Midbrain (tissue), 1 donor: ENCODE results near the gene MUC15.
"Not testable (repeated sequence)": the region's sequence is repeated elsewhere in the genome, so short reads cannot be mapped to it uniquely, and the experiment has no call there.

Experiments
- DNase-seq: peaks from one replicate; lab custom pipeline; 2025; lab: John Stamatoyannopoulos, UW

Gene MUC15, protein sequence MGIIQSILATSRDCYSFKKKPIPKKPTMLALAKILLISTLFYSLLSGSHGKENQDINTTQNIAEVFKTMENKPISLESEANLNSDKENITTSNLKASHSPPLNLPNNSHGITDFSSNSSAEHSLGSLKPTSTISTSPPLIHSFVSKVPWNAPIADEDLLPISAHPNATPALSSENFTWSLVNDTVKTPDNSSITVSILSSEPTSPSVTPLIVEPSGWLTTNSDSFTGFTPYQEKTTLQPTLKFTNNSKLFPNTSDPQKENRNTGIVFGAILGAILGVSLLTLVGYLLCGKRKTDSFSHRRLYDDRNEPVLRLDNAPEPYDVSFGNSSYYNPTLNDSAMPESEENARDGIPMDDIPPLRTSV

DNA sequence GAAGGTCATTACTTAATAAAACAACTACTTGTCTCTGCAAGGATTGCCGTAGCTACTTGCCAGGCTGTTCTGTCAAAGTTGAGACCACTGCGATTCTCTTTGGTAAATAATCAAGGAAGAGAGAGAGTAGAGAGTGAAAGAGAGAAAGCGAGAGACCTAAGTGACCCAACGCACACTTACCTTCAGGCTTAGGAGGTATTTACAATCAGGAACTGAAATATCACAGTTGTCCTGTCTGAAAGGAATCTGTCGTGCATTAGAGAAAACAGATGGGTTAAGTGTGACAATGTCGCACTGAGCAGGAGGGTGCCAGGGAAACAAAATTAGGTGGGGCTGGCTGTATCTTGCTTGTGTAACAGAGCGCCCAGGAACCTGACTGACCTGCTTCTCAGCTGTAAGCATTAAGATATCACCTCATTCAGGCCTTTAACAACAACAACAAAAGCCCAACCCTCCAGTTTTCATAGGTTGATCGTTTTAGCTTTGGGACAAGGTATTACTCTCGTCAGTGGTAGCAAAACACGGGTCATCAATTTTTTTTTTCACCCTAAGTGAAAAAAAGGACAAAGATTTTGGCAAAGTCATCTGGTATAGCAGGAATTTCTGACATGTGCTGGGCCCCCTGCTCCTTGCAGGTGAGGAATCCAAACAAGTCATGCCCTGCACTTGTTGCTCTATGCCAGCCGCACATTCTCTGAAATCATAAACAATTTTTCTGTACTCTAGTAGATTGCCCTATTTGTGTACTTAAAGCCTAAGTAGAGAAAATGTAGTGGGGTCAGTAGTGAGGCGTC, at the start of gene MUC15:
TSS of gene MUC15 (minus strand) at position 403 of the 794 bp plus-strand sequence. CDS start 5,169 bp downstream, outside the sequence.
- DNase-seq, result no peak

DNA sequence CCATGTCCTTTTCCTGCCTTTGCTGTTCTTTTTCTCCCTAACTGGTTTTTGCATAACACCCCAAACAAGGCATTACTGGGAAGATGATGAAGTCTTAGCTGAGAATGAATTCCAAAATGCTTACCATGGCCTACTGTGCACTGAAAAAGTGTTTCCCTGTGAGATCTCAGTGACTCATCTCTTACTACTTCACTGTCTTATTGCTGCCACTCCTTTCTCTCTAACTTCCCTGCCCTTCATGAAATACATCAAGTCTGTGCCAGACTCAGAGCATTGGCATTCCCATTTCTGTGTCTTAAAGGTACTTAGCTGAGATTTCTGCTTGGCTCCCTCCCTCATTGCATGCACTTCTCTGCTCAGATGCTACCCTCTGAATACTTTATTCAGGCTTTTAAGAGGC, 49.1 kb upstream of the MUC15 start:
- DNase-seq, result no peak

DNA sequence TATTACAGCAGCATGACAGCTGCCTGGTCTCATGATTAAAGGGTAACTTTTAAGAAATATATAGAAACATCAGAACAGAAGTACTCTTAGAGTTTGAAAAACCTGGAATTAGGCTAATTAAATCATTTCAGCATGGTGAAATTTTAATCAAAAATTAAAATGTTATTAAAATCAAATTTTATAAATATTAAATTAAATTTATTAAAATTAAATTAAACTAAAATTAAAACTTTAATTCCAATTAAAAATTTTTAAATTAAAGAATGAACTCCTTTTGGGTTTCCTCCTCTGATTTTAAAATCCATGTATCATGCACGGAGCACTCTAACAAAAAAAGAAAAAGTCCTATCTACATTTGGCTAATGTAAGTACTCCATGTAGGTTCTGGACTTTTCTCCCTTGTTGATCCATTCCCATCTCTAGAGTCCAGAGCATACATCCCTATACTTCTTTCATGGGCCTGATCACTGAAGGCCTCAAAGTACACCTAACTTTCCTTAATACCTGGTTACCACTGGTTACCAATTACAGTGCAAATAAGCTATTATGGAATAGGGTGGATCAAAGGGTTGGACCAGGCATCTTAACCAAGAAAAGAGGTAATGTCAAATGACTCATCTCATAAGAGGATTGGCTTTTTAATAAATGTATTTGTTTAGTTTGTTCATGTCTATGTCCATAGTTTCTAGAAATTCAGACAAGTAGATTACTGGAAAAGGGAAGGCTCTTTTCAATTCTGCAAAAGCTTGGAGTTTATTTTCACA, 48.4 kb upstream of the MUC15 start:
- no peak for DNase-seq

DNA sequence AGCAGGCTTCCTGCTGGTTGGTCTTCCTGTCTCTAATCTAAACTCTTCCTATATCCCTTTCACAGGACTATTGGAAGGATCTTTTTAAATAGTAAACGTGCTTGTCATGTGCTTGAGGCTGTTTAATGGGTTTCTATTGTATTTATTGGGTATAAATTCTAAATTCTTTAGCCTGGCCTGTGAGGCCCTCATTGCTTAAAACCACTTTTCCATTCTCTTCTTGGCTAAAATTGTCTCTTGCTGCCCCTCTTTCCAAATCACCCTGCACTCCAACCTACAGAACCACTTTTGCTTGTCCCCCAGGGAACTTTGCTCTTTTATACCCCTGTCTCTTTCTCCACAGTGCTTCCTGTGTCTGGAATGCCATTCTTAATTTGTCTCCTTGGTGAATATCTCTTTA, 46.4 kb upstream of the MUC15 start:
- no peak for DNase-seq

DNA sequence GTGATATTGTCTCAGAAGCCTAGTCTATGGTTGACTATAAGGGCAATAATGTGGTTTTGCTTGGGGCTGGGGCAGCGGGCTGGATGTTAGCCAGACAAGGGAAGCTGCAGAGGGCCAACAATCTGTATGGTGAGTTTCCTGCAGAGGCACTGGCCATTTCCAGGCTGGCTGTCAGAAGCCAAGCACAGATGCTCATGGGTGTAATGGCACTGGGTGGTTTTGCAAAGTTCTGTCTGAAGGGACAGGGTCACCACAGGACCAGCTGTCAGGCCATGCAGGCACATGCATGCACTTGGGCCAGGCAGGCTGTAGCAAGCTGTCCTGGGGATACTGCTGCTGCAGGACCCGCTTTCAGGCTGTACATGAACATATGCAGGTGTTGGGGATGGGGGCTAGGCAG, 41.7 kb upstream of the MUC15 start:
- DNase-seq, result no peak

DNA sequence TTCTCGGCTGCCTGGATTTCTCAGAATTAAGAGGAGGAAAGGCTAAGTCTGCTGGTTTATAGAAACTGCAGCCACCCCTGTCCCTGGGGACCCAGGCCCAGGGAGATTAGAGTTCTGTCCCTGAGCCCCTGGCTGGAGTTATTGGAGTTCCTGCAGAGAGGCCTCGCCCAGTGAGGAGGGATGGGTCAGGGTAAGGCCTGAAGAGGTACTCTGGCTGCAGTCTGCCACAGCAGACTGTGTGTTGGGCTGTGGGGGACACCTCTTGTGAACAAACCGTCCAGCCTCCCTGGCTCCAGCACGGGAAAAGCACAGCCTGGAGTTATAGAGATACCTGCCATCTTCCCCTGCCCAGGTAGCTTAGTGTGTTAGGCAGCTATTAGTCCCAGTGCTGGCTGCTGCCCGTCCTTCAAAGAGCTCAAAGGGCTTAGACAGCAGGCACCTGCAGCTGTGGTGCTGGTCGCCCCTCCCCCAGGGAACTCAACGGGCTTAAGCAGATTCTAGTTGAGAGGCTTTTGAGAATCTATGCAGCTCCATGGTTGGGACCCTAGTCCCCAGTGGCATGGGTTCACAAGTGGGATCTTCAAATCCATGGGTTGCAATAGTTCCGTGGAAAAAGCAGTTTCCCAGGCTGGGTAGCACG, 36.6 kb upstream of the MUC15 start:
- DNase-seq, result no peak

DNA sequence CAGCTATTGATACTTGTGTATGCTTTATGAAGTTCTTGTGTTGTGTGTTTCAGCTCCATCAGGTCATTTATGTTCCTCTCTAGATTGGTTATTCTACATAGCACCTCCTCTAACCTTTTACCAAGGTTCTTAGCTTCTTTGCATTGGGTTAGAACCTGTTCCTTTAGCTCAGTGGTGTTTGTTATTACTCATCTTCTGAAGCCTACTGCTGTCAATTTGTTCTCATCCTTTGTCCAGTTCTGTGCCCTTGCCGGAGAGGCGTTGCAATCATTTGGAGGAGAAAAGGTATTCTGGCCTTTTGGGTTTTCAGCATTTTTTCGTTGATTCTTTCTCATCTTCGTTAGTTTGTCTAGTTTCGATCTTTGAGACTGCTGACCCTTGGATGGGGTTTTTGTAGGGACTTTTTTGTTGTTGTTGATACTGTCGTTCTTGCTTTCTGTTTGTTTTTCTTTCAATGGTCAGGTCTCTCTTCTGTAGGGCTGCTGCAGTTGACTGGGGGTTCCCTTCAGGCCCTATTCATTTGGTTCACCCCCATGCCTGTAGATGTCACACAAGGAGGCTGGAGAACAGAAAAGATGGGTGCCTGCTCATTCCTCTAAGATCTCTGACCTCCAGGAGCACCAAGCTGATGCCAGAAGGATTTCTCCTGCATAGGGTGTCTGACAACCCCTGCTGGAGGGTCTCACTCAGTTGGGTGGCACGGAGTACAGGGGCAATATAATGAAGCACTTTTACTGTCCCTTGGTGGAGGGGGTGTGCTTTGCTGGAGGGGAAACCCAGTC, 35.9 kb upstream of the MUC15 start:
- no peak for DNase-seq

DNA sequence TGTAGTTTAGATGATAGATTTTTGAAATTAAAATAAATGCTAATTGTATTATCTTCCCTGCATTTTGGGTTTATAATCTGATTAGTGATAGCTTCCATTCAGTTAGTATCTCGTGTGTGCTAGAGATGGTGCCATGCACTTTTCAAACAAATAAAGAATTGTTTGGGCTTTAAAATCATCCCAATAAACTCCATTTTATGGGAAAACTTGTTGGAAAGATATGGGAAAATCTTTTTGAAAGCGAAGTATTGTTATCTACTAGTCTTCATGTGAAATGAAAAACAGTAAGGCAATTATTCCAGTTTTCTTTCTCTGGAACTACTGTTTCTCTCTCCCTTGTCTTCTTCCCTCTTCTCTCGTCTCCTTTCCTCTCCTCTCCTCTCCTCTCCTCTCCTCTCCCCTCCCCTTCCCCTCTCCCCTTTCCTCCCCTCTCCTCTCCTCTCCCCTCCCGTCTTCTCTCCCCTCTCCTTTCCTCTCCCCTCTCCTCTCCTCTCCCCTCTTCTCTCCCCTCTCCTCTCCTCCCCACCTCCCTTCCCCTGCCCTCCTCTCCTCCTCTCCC, 27.9 kb upstream of the MUC15 start:
- DNase-seq, result no peak

DNA sequence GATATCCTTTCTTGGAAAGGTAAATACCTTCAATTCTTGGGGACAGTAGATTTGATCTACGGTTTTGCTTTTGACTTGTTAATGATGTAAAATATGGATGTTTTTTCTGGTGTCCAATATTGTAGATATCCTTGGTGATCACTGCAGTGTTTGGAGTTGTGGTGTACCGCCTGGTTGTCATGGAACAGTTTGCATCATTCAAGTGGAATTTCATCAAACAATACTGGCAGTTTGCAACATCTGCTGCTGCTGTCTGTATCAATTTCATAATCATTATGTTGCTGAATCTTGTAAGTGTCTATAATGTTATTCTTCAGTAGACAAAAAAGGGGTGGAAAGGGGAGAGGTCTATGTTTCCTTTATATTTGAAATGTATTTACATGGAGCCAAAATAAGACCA, 27.4 kb upstream of the MUC15 start:
- DNase-seq, result no peak

DNA sequence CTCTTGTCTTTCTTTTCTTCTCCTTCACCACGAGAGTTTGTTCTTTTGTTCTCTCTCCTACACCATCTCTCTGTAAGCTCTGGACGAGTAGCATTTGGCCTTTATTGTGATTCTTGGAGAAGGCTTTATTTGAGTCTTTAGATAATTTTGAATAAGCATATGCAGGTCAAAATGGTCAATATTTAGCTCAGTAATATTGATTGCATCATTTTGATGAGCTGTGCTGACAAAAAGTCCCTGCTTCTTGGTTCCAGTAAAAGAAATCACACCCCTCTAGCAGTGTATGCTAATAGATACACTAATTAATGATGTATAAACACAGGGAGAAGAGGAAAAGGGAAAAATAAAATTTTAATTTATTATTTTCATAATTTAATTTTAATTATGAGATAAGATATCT, 25.8 kb upstream of the MUC15 start:
- no peak for DNase-seq

DNA sequence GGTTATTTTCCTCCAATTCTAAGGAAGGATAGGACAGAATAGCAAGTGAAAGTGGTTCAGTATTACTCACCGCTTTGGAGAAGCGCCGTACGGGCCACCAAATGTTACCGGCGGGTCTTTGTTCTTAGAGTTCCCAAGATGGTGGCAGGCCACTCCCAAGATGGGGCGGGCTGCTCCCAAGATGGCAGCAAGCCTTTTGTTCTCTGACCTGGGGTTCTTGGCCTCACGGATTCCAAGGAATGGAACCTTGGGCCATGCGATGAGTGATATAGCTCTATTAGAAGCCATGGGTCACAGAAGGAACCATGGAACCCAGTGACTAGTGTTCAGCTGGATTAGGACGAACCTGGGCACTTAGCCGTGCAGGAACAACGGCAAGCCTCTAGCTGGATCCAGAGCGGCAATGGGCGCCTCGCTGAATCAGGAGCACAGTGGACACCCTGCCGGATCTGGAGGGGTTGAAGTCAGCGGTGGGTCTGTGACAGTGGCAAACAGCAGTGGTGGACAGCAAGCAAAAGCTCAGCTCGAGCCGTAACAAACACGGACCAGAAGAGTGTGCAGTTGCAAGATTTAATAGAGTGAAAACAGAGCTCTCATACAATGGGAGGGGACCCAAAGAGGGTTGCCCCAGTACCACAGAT, 25.1 kb upstream of the MUC15 start:
- not testable (repeated sequence) for DNase-seq

DNA sequence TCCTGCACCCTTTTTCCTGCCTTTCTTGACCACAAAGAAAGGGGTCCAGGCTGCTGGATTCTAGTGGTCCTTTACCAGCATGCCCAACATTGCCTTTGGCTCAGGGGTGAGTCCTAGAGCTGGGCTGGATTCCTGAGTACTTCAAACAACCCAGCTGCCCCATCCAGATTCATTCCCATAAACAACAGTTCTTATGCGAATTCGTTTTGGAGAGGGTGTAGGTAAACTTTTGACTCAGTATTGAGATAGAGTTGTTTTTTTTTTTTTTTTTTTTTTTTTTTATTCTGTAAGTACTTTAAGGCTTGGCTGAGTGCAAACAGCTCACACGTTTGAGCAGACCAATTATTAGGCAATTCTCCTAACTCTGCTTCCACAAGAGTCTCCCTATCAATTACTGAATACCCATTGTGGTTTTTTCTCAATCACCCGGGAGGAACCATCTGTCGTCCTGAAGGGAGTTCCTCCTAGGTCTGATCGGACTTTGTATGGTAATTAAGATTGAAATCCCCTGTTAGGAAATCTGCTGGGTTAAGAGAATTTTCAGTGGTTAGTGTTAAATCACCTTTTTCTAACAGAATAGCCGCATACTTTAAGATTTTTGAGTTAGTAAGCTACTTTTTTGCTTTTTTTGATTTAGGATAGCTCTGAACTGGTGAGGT, 23.3 kb upstream of the MUC15 start:
- not testable (repeated sequence) for DNase-seq

DNA sequence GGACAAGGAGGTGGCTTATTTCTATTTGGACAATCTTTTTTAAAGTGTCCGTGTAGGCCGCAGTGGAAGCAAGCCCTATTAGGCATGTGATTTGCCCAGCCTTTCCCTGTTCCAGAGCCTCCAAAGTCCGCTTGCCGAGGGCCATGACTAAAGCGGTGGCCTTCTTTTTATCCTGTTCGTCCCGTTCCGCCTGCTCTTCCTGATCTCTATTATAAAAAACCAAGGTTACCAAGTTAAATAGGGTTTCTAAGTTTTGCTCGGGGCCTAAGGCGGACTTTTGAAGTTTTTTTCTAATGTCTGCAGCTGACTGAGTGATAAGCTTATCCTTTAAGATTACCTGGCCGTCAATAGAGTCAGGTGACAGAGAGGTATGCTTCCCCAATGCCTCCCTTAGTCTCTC, 21.6 kb upstream of the MUC15 start:
- DNase-seq, result no peak

DNA sequence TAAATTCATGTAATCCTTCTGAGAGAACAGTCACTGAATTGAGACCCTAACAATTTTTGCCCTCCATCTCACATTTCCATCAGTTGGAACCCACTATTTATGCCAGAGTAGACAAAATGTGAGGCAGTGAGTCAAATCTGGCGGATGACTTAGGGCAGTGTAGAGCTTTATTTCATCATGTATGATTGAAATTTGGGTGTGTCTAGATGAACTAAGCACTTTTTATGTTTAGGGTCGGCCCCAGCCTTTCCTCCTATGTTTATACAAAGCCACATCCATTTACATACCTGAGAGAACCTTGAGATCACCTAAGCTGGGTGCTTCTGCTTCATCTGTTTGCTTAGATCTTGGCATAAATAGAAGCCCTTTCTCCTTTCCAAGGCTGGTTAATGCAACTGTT, 15.0 kb upstream of the MUC15 start:
- DNase-seq, result no peak

DNA sequence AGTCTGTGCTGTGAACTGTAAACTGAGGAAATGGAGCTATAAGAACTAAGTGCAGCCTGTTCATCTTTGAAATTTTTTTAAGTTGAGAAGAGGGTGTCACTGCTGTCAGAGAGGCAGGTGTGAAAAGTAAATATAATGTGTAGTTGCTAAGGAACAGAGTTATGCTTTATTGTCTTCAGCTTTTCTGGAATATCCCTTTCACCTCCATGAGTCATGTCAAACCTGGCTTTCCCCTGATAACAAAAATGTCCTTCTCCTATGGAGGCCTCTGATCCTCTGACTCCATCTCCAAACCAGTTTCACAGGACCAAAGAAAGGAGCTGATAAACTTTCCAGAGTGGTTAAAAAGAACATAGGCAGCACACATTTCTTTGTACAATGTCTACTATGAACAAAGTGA, 12.8 kb upstream of the MUC15 start:
- no peak for DNase-seq

DNA sequence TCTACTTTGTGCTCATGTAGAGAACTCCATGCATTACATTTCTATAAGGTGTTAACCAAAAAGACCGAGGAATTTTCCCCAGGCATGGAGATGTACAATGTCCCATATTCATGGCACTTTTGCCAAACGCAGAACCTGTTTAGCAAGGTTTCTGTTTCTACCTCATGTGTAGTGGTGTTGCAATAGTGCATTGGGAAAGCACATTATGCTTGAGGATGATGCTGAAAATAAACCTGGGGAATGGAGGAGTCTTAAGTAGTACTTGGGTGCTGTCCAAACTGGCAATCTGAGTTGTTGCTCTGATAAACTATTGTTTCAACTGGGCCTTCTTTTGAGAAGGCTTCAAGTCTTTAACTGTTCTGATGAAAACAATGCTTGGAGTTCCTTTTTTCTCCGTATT, 11.5 kb upstream of the MUC15 start:
- DNase-seq, result no peak

DNA sequence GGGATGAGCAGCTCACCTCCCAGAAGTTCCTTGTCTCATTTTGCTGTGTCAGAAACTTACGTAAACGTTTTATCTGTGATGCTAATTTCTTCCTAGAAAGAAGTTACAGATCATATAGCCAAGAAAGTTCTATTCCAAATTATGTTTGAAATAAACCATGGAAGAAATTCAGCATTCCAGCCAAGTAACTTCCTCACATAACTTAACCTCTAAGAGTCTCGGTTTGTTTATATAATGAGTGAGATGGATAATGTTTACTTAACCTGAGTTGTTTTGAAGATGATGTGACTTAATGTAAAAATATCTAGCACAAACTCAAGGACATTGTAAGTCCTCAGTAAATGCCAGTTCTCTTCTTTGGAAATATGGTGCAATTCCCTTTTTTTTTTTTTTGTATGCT, 8.9 kb upstream of the MUC15 start:
- no peak for DNase-seq

DNA sequence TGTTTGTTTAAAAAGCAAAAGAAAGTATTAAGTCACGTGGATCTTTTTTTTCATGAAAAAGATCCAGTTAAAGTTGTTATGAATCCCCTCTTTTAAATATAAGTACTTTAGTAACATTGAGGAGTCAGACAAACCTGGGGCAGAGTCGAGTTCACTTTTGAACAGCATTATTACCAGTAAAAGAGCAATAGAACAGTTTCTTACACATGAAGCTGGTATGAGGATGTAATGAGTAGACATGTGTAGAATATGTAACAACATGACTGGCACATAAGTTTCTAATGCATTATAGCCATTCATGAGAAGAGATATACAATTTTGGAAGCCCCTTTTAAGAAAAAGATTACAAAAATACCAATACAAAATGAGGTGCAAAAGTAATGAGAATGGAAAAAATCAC, 7.6 kb upstream of the MUC15 start:
- no peak for DNase-seq

DNA sequence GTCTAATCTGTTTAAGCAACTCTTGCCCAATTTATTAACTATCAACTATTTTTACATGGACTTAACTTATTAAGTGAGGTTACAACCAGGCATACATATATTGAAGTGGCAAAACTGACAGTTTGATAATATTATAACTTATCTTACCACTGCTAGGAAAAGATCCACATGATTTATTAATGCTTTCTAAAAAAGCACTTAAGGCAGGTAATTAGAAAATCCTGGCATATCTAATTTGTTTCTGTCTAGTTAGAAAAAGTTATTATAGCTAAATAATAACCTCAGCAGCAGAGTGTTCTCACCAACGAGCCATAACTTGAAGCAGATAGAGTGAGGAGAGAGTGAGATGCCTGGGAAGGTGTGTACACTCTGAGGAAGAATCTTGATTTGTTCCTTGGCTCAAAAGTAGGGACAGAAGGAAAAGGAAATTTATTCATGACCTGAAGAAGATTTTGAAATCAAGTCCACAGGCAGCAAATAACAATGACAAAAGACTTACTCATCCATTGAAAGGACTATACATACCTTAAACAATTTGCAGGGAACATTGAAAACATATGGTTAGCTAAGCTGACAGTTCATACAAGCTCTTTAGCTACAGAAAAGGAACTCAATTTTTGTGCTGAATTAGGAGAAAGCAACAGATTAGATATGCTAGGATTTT, 7.1 kb upstream of the MUC15 start:
- no peak for DNase-seq

DNA sequence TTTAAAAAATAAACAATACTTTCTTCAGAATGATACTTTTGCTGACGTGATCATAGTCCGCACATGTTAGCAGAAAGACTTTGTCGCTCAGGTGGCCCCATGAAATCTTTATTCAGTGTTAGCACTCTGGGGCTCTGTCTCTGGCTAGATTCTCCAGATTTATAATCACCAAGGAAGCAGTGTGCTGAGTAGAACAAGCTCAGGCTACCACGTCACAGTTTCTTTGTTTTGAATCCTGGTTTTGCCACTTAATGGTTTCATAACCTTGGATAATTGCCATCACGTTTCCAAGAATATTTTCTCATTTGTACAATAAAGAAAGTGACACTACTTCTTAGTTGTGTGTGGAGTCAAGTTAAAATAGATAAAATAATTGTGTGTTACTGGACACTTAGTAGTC, 3.9 kb upstream of the MUC15 start:
- no peak for DNase-seq
